GM21786 (cell line): Measurements from ENCODE around the gene CD36.
"Not testable (repeated sequence)": the region's sequence is repeated elsewhere in the genome, so short reads cannot be mapped to it uniquely, and the experiment has no call there.

Source experiments
- ATAC-seq: cut with Tn5 transposase; IDR thresholded peaks from one replicate; pipeline ENCODE4 v1.9.1; 2021; ENCODE audit not compliant: unreplicated experiment

CD36 gene

GRCh38 chr7:80649011-80649410 is 10.6 kb downstream of the CD36 start:
- ATAC-seq: no peak

DNA sequence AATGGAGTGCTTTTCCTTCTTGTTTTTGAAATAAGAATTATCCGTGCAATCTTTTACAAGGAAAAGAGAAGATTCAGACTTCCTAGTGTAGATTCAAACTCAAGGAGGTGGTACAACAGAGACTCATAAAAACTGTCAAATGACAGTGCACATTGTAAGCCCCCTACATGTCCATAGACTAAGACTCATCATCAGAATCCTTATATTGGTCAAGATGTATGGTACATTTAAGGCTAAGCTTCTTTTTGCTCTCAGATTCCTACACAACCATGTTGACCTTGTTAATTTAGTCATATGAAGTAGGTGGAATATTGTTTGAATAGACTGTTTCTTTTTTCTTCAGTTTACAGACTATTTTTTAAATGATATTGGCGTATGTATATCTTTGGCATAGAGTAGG is 11.6 kb downstream of the CD36 start:
- no peak for ATAC-seq

DNA sequence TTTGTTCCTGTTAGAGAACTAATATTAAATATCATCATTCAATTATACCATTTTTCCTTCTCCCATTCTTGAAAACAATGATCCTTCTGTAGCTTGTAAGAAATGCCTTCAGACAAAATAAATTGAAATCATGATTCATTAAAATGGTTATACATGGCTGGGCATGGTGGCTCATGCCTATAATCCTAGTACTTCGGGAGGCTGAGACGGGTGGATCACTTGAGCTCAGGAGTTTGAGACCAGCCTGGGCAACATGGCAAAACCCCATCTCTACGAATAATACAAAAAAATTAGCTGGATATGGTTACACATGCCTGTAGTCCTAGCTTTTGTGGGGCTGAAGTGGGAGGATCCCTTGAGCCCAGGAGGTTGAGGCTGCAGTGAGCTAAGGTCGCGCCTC is 13.0 kb downstream of the CD36 start:
- no peak for ATAC-seq

- ATAC-seq: no peak
Observed at GRCh38 chr7:80653244-80653643, 14.8 kb downstream of the CD36 start.

- ATAC-seq: no peak
Observed at GRCh38 chr7:80654887-80655340, 16.5 kb downstream of the CD36 start.

DNA sequence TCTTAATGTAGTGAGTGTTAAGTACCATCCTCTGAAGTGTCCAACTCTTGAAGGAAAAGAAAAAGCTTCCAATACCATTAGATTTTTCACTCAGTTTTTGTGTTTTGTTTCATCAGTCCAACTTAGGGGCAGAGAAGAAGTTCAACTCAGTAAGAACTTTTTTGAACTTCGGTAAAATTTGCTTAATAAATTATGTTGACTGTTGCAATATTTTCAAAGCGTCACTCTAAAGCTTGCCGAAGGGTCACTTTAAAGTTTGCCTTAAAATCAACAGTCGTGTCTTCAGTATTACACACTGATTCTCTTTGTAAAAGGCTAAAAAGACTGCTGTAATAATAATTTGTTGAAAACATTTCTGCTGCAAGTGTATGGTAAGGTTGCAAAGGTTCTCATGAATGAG is 17.6 kb downstream of the CD36 start:
- no peak for ATAC-seq

- peak; percentile 68 for ATAC-seq
Observed at GRCh38 chr7:80659120-80660055, 20.9 kb downstream of the CD36 start.

GRCh38 chr7:80660939-80661338 is 22.5 kb downstream of the CD36 start:
- ATAC-seq: no peak

- ATAC-seq: no peak
Observed at GRCh38 chr7:80661729-80662128, 23.3 kb downstream of the CD36 start.

GRCh38 chr7:80662252-80662651 is 23.8 kb downstream of the CD36 start:
- ATAC-seq: no peak

- ATAC-seq: no peak
Observed at GRCh38 chr7:80665526-80665925, 27.1 kb downstream of the CD36 start.

DNA sequence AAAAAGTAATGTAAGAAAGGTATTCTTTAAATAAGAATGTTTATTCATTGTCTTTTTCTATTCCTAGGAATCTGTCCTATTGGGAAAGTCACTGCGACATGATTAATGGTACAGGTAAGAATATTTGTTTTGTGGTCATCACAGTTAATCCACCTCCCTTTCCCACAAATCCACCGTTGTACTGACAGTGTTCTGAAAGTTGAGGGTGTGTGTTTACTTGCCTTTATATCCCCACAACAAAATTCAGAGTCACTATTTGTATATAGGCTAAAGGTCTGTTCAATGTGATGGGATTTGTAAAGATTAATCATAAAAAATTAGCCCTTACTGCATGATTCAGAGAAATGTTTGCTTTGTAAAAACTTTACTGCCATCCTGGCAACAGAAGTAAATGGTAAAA is 27.9 kb downstream of the CD36 start:
- no peak for ATAC-seq

DNA sequence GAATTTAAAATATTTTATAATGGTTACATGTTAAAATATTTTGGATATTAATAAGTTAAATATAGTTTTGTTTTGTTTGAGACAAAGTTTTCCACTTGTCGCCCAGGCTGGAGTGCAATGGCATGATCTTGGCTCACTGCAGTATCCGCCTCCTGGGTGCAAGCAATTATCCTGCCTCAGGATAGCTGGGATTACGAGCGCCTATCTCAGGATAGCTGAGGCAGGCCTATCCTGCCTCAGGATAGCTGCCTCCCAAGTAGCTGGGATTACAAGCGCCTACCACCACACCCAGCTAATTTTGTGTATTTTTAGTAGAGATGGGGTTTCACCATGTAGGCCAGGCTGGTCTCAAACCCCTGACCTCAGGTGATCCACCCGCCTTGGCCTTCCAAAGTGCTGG is 30.9 kb downstream of the CD36 start:
- not testable (repeated sequence) for ATAC-seq

- ATAC-seq: no peak
Observed at GRCh38 chr7:80671744-80672143, 33.3 kb downstream of the CD36 start.

DNA sequence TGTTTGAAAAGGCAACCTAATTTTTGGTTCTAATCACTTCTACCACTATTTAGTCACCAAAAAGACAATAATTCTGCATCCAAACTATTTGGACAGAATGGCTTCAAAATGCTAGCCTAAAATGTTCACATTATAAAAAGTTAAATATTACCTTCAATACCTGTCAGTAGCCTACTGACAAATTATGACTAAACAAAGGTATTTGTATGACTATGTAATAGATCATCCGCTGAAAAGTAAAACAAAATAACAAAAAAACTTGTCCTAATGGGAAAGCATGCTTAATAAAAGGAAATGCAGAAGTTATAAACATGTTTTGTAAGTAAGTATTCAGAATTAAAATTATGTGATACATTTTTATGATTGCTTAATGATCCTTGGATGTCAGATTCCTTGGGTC is 36.6 kb downstream of the CD36 start:
- no peak for ATAC-seq

- ATAC-seq: no peak
Observed at GRCh38 chr7:80676404-80676803, 38.0 kb downstream of the CD36 start.

DNA sequence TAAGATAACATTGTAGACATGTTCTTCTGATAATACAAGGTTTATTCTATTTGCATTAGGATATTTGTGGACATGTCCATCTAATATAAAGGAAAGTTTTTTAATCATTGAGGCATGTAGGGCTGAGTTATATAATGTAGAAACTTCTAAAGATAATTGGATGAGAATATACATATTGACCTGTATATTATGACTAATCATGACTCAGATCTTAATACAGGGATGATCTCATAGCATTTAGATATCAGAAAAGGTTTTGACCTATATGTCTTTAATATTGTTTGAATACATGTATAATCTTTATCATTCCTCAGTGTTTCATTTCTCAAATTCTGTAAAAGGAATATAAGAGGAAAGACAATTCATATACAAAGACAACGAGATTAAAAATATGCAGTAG is 39.2 kb downstream of the CD36 start:
- no peak for ATAC-seq

- no peak for ATAC-seq
Observed at GRCh38 chr7:80678707-80679106, 40.3 kb downstream of the CD36 start.

DNA sequence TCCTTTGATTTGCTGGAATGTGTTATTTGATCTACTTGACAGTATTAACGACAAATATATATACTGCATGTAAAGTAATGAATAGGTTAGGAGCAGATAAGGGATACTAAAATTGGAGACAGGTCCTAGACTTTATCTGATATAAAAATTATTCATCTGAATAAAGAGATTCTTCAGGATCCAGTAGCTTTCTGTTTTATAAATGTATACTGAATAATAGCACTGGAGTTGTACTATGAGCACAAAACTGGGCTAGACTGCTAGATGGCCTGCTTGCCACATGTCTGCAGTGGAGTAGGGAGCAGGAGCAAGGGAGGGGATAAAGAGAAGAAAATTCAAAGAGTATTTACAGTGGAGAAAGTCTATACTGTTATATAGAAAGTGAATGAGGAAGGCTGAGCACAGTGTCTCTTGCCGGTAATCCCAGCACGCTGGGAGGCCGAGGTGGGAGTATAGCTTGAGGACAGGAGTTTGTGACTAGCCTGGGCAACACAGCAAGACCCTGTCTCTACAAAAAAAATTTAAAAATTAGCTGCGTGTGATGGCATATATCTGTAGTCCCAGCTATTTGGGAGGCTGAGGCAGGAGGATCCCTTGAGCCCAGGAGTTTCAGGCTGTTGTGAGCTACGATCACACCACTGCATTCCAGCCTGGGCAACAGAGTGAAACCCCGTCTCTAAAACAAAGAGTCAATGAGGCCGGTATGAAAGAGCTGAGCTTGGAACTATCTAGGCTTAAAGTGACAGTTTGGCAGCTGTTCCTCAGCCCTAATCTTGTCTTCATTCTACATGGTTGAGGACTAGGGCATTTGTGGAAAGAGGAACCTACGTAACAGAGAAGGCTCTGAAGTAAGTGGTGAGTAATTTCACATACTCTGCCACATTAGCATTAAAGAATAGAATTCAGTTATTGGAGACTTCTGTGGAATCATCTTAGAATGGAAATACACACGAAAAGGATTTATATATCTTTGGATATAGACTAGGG is 41.8 kb downstream of the CD36 start:
- ATAC-seq: no peak

- peak; percentile 69 for ATAC-seq
Observed at GRCh38 chr7:80681272-80681885, 42.9 kb downstream of the CD36 start.

DNA sequence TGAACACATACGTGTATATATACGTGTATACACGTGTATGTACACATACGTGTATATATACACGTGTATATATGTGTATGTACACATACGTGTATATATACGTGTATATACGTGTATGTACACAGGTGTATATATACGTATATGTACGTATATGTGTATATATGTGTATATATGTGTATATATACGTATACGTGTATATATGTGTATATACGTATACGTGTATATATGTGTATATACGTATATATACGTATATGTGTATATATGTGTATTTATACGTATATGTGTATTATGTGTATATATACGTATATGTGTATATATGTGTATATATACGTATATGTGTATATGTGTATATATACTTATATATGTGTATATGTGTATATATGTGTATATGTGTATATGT is 44.3 kb downstream of the CD36 start:
- ATAC-seq: no peak
